HFF-Myc (cell line): ENCODE data around the gene TUB.

ENCODE experiments used
- DNase-seq: peaks from one replicate; pipeline ENCODE4 v3.0.0-alpha.2; 2011; ENCODE audit warnings: low read depth; ENCODE audit errors: extremely low read depth
- H3K4me3 ChIP-seq: replicated peaks from 2 replicates; pipeline ENCODE4 v1.5.1; 2011; ENCODE audit warnings: low read depth, mild to moderate bottlenecking, control low read depth, low read length
- CTCF ChIP-seq: IDR thresholded peaks from 2 replicates; pipeline ENCODE4 v1.5.1; 2012; ENCODE audit warnings: mild to moderate bottlenecking, low read depth, low read length, control low read depth; ENCODE audit errors: missing control alignments

TUB gene

GRCh38 chr11:8102965-8103364 lies 22.0 kb downstream of the TUB start:
- no peak for DNase-seq
- TF ChIP-seq CTCF = no peak
- H3K4me3 ChIP-seq = no peak overlapping the region

GRCh38 chr11:8103909-8104308 lies 22.9 kb downstream of the TUB start:
- no peak for DNase-seq
- no peak for TF ChIP-seq CTCF

GRCh38 chr11:8105133-8105532 lies 24.1 kb downstream of the TUB start:
- H3K4me3 ChIP-seq = no peak overlapping the region
- TF ChIP-seq CTCF = no peak
- no peak for DNase-seq

More at GRCh38 chr11:8103909-8104308, 22.9 kb downstream of the TUB start:
- H3K4me3 ChIP-seq = no peak overlapping the region

- TF ChIP-seq CTCF = no peak
- no peak for DNase-seq
- H3K4me3 ChIP-seq = no peak overlapping the region
Observed at GRCh38 chr11:8105666-8106065, 24.7 kb downstream of the TUB start.

- TF ChIP-seq CTCF = no peak
- no peak overlapping the region for H3K4me3 ChIP-seq
- DNase-seq = no peak
Observed at GRCh38 chr11:8106679-8107078, 25.7 kb downstream of the TUB start.

- TF ChIP-seq CTCF = no peak
- DNase-seq = no peak
- no peak overlapping the region for H3K4me3 ChIP-seq
Observed at GRCh38 chr11:8107642-8108041, 26.6 kb downstream of the TUB start.

- TF ChIP-seq CTCF = no peak
- no peak overlapping the region for H3K4me3 ChIP-seq
- DNase-seq = no peak
Observed at GRCh38 chr11:8108421-8108820, 27.4 kb downstream of the TUB start.
